ENCODE data around the gene TSPY1. TPM values are rescaled to one million over a fixed set of nuclear protein-coding genes. Genes with fewer than 3 reads are reported as not detected.
"Not testable (repeated sequence)": the region's sequence is repeated elsewhere in the genome, so short reads cannot be mapped to it uniquely, and the experiment has no call there.

The TSPY1 gene, protein sequence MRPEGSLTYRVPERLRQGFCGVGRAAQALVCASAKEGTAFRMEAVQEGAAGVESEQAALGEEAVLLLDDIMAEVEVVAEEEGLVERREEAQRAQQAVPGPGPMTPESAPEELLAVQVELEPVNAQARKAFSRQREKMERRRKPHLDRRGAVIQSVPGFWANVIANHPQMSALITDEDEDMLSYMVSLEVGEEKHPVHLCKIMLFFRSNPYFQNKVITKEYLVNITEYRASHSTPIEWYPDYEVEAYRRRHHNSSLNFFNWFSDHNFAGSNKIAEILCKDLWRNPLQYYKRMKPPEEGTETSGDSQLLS
- total RNA-seq (2021; fragmentation: NEBNext Ultra II Directional; extraction: Animal tissue kit (Norgen Biotek cat#: 25700)) (not detected in 2 replicates), polyA plus RNA-seq (2011; rRNA removed) (not detected in 2 replicates), polyA minus RNA-seq (2011; rRNA and poly(A)+ RNA removed) (not detected in 2 replicates)
- polyA plus RNA-seq (2011; cell fraction: cytosol; rRNA removed) = not detected
- polyA plus RNA-seq (2011; cell fraction: nucleus; rRNA removed) = not detected
- not detected in 4 replicates for polyA plus RNA-seq (2012, experiment 1 of 2)
- polyA plus RNA-seq (2012, experiment 2 of 2) = not detected
- polyA plus RNA-seq (2013, experiment 1 of 2) = not detected
- polyA plus RNA-seq (2013, experiment 2 of 2) = not detected
- polyA minus RNA-seq (2011; cell fraction: cytosol; rRNA and poly(A)+ RNA removed) = not detected
- polyA minus RNA-seq (2011; cell fraction: nucleus; rRNA and poly(A)+ RNA removed) = not detected
- long read RNA-seq, experiment 1 = 0 reads
- long read RNA-seq, experiment 2 = 0 reads

DNA sequence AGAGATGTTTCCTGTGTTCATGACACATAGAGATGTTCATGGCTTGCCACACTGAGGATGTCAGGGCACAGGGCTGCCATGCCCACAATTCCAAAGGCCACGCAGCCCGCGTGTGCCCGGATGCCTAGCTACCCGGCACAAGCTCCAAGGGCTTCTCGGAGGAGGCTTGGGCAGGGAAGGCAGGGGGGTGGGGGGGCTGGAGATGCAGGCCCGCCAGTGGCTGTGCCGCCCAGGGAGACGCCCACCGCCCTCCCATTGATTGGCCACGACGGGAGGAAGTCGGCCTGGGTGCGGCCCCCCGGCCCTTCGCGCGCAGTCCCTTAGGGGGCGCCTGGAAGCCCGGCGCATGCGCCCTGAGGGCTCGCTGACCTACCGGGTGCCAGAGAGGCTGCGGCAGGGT lies at the start of gene TSPY1:
TSS of gene TSPY1 (plus strand) at position 301 of the 400 bp plus-strand sequence. CDS start at position 347, 46 bp downstream.
- H2BK20ac ChIP-seq (ENCODE audit: low read length); H2AFZ ChIP-seq (ENCODE audit: low read length); DNase-seq (ENCODE audit: low read depth in 1 of 2, low spot score in 2 of 2); H3K23ac ChIP-seq (ENCODE audit: insufficient read length); H2BK5ac ChIP-seq (ENCODE audit: low read depth, low read length); H4K91ac ChIP-seq (replicated peaks; ENCODE audit: insufficient read length, low read length); H3K9me3 ChIP-seq (ENCODE audit: insufficient read depth in 2 of 2, low read depth in 1 of 2, low read length in 1 of 2); H2AK5ac ChIP-seq (ENCODE audit: low read depth, low read length); H4K5ac ChIP-seq (ENCODE audit: insufficient read length, low read depth, low read length); H3K4me1 ChIP-seq (replicated peaks in 1 of 4; ENCODE audit: control insufficient read depth in 3 of 4, insufficient read depth in 4 of 4, low read length in 3 of 4); FAIRE-seq; POLR2A ChIA-PET (ENCODE audit: partially characterized antibody); H3K14ac ChIP-seq (ENCODE audit: insufficient read length); H4K8ac ChIP-seq (ENCODE audit: extremely low read depth, insufficient read depth, low read length); H4K20me1 ChIP-seq (replicated peaks in 1 of 2; ENCODE audit: control insufficient read depth in 1 of 2, insufficient read depth in 2 of 2, low read length in 2 of 2); H3K27me3 ChIP-seq (replicated peaks in 1 of 4; ENCODE audit: control insufficient read depth in 3 of 4, extremely low read depth in 1 of 4, insufficient read depth in 3 of 4, low read length in 3 of 4); H3K18ac ChIP-seq (ENCODE audit: extremely low read depth, low read length); H3K4me3 ChIP-seq (ENCODE audit: extremely low read depth in 1 of 4, insufficient read depth in 2 of 4, low read depth in 3 of 4, low read length in 4 of 4); CTCF ChIA-PET (ENCODE audit: partially characterized antibody); H3K9ac ChIP-seq (replicated peaks in 1 of 4; ENCODE audit: extremely low read depth in 1 of 4, low read depth in 3 of 4, low read length in 3 of 4); H2BK12ac ChIP-seq (ENCODE audit: low read depth, low read length); H3K23me2 ChIP-seq (ENCODE audit: low read depth, low read length); H2BK120ac ChIP-seq (replicated peaks; ENCODE audit: low read depth, low read length); H3K36me3 ChIP-seq (ENCODE audit: control insufficient read depth in 2 of 4, insufficient read depth in 4 of 4, low read length in 3 of 4); H3K27ac ChIP-seq (ENCODE audit: low read depth, low read length); H3K56ac ChIP-seq (replicated peaks; ENCODE audit: insufficient read length, low read depth, low read length); H2BK15ac ChIP-seq (ENCODE audit: low read length); H3K79me2 ChIP-seq (ENCODE audit: control insufficient read depth in 1 of 2, insufficient read depth in 2 of 2, low read length in 2 of 2); H3K4me2 ChIP-seq (ENCODE audit: insufficient read depth in 1 of 2, low read depth in 2 of 2, low read length in 2 of 2); H3K79me1 ChIP-seq (ENCODE audit: low read depth, low read length); H3K4ac ChIP-seq (replicated peaks; ENCODE audit: insufficient read length, low read depth, low read length): not testable (repeated sequence)
- WGBS, 2 experiments (ENCODE audit: extremely low coverage in 1 of 2, insufficient coverage in 1 of 2, insufficient read length in 1 of 2, insufficient replicate concordance in 2 of 2, low coverage in 1 of 2, low lambda C conversion rate in 2 of 2, missing lambda C conversion rate in 1 of 2) = no CpG with 5 or more reads among the region's 25 CpGs
